Thoracic aorta (tissue), 2 donors: ENCODE results near the gene ST6GALNAC3. TPM values are rescaled to one million over a fixed set of nuclear protein-coding genes. Genes with fewer than 3 reads are reported as not detected.

Experiments used
- ATAC-seq: fragments of 150-250 bp; one replicate; pipeline ENCODE4 v1.8.0; 2017; ENCODE audit warnings: low read depth; ENCODE audit not compliant: insufficient number of reproducible peaks, low FRiP score
- DNase-seq: peaks from one replicate; pipeline ENCODE4 v3.0.0-alpha.2; 2020; ENCODE audit warnings: low spot score
- H3K27ac ChIP-seq, 2 donors: fragments of 200-600 bp; sonication (generic); 1 replicate in 1 of 2; 2 replicates in 1 of 2; pipeline ENCODE4 v1.5.1; 2016; ENCODE audit warnings: mild to moderate bottlenecking in 2 of 2, moderate library complexity in 2 of 2
- H3K27me3 ChIP-seq: fragments of 200-600 bp; sonication (generic); replicated peaks from 2 replicates; pipeline ENCODE4 v1.6.0; 2016; ENCODE audit warnings: mild to moderate bottlenecking; ENCODE audit not compliant: insufficient read depth
- H3K36me3 ChIP-seq: fragments of 200-600 bp; sonication (generic); one replicate; pipeline ENCODE4 v1.5.1; 2016
- H3K4me1 ChIP-seq, 2 donors: fragments of 200-600 bp; sonication (generic); 1 replicate in 1 of 2; 2 replicates in 1 of 2; pipeline versions ENCODE4 v1.5.1 to v1.6.0; 2016; ENCODE audit warnings: low read depth in 2 of 2, mild to moderate bottlenecking in 1 of 2; ENCODE audit not compliant: control insufficient read depth in 1 of 2
- H3K4me3 ChIP-seq: fragments of 200-600 bp; sonication (generic); 2 replicates; pipeline ENCODE4 v1.5.1; 2016; ENCODE audit warnings: mild to moderate bottlenecking
- H3K9me3 ChIP-seq: fragments of 200-600 bp; sonication (generic); 2 replicates; pipeline ENCODE4 v1.5.1; 2016
- CTCF ChIP-seq: fragments of 200-600 bp; sonication (generic); IDR thresholded peaks from one replicate; pipeline ENCODE4 v1.5.1; 2019; ENCODE audit warnings: antibody characterized with exemption
- total RNA-seq, 2 donors: library from RNA; depleted of rRNA; stranded (reverse); fragments of >200 nt; gene quantifications; one replicate each; pipeline versions ENCODE4 v1.1.0 to v1.2.3, GENCODE V29; 2016

ST6GALNAC3 gene
- total RNA-seq, 2 donors from 2014 or later: 1.4 to 9.5 TPM

DNA sequence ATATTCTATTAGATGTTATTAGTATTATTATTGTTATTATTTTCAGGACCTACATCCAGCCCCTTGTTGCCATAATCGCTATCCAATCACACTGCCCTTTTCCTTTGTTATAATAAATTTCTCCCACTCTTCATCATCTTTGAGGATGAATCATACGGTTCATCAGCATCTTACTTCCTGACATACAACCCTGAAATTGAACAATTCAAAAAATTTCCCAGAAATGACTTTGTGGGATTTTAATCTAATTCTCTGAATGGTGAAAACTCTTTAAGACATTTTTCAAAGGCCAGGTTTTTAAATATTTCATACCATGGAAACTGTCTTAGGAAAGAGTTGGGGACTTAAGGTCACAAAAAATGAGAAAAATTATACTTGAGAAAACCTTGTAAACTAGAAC, 353.5 kb downstream of the ST6GALNAC3 start:
- no peak for TF ChIP-seq CTCF

DNA sequence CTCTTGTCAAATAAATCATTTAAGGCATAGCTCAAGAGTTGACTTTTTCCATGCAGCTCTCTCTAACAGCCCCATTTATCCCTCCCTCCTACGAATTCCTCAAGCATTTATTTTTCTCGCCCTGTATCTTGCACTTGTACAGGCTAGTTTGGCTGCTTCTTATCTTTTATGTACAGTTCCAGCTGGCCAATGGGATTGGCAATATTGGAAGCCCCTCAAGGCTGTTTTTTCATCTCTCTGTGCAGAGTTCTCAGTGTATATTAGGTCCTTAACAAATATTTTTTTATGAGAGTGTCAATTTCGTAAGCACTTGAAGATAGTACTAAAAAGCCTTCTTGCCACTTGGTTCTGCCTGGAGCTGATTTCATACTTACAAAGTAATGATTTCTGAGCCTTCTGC, 356.0 kb downstream of the ST6GALNAC3 start:
- Histone ChIP-seq H3K4me3 (peak overlapping the region; percentile 37), H3K4me1 (peaks cover 15 to 40% of the 10 kb centered on the region in 2 donors), H3K36me3 (no peaks in the 10 kb centered on the region), H3K27me3 (no peaks in the 10 kb centered on the region), H3K27ac (peak overlapping the region; percentile 37 to 71), H3K9me3 (no peaks in the 10 kb centered on the region)
- no peak for TF ChIP-seq CTCF
- ATAC-seq (no peak), DNase-seq (no peak)

More for the DNA sequence above, 353.5 kb downstream of the ST6GALNAC3 start:
- no peak for ATAC-seq
- Histone ChIP-seq H3K9me3 (no peaks in the 10 kb centered on the region), H3K36me3 (no peaks in the 10 kb centered on the region), H3K27me3 (no peaks in the 10 kb centered on the region), H3K4me3 (no peak overlapping the region), H3K4me1 (peaks cover 22 to 51% of the 10 kb centered on the region in 2 donors), H3K27ac (no peak overlapping the region)
- no peak for DNase-seq

DNA sequence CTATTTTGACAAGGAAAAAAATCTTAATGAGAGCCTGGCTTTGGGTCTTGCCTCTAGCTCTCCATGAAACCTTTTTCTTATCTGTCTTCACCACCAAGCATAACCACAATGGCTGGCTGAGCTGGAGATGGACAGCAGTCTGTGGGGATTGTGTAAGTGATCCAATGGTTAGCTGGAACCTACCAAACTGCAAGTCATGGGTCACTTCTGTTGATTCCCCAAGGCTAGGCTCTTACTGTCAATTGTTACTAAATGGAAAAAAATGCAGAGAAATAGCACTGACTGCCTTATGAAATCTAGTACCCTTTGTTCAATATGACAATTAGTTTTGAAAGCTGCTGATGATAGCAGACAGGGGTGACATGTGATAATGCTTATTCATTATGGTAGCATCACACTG, 359.0 kb downstream of the ST6GALNAC3 start:
- Histone ChIP-seq H3K36me3 (no peaks in the 10 kb centered on the region), H3K4me1 (peaks cover 15 to 37% of the 10 kb centered on the region in 2 donors), H3K4me3 (no peak overlapping the region), H3K27ac (peak overlapping the region in 1 of 2 donors; percentile 6), H3K9me3 (no peaks in the 10 kb centered on the region), H3K27me3 (no peaks in the 10 kb centered on the region)
- TF ChIP-seq CTCF: no peak
- ATAC-seq (no peak), DNase-seq (no peak)

- DNase-seq (no peak), ATAC-seq (no peak)
- no peak for TF ChIP-seq CTCF
- H3K36me3 ChIP-seq: no peaks in the 10 kb centered on the region
- no peak overlapping the region for H3K4me3 ChIP-seq
- H3K27ac ChIP-seq: no peak overlapping the region
- no peaks in the 10 kb centered on the region for H3K9me3 ChIP-seq
- H3K4me1 ChIP-seq: peaks cover 0 to 5% of the 10 kb centered on the region in 2 donors
- H3K27me3 ChIP-seq: no peaks in the 10 kb centered on the region
Observed at GRCh38 chr1:76443217-76443616, 368.7 kb downstream of the ST6GALNAC3 start.

DNA sequence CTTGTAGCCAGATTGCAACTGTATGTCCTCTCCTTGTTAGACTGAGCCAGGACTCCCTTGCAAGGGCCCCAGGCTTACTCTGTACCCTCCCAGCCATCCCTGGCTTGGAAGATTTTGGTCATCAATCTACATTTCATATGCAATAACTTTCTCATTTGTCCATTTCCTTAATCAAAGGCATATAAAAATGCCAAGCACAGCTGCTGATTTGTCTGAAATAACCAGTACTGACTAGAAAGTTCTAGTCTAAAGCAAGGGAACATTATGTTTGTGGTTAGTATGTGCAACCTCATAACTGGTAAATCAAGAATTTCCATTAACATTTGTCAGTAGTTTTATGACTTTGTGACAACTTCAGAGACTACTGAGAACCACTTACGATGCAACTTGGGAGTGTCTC, 370.2 kb downstream of the ST6GALNAC3 start:
- no peaks in the 10 kb centered on the region for H3K36me3 ChIP-seq
- H3K4me1 ChIP-seq: peaks cover 0 to 5% of the 10 kb centered on the region in 2 donors
- no peak overlapping the region for H3K4me3 ChIP-seq
- H3K9me3 ChIP-seq: no peaks in the 10 kb centered on the region
- DNase-seq (no peak), ATAC-seq (no peak)
- TF ChIP-seq CTCF: no peak
- no peak overlapping the region for H3K27ac ChIP-seq
- H3K27me3 ChIP-seq: no peaks in the 10 kb centered on the region
